ENCODE results near the gene SAP130.

The SAP130 gene

GRCh38 chr2:128027801-128028667 is at the start of gene SAP130:
Gene SAP130 (minus strand): TSS chr2:128028059. CDS start chr2:128026292, 1,767 bp downstream.
- no peak for TF ChIP-seq CTCF (IDR thresholded peaks at IDR 0.05; ENCODE audit: low read depth, low read length)
- H3K4me3 ChIP-seq (ENCODE audit: low read depth, low read length): peak within 1 kb of the TSS; percentile 85

GRCh38 chr2:128076461-128077106 is 48.7 kb upstream of the SAP130 start:
- H3K4me3 ChIP-seq (ENCODE audit: low read depth, low read length): no peak overlapping the region
- TF ChIP-seq CTCF (IDR thresholded peaks at IDR 0.05; ENCODE audit: low read depth, low read length): no peak

- no peak for TF ChIP-seq CTCF (IDR thresholded peaks at IDR 0.05; ENCODE audit: low read depth, low read length)
- H3K4me3 ChIP-seq (ENCODE audit: low read depth, low read length): no peak overlapping the region
Observed at GRCh38 chr2:128073278-128073677, 45.4 kb upstream of the SAP130 start.

- TF ChIP-seq CTCF (IDR thresholded peaks at IDR 0.05; ENCODE audit: low read depth, low read length): no peak
- H3K4me3 ChIP-seq (ENCODE audit: low read depth, low read length): no peak overlapping the region
Observed at GRCh38 chr2:128069769-128070168, 41.9 kb upstream of the SAP130 start.

- no peak for TF ChIP-seq CTCF (IDR thresholded peaks at IDR 0.05; ENCODE audit: low read depth, low read length)
Observed at GRCh38 chr2:128064353-128064752, 36.5 kb upstream of the SAP130 start.

GRCh38 chr2:128062571-128062970 is 34.7 kb upstream of the SAP130 start:
- no peak overlapping the region for H3K4me3 ChIP-seq (ENCODE audit: low read depth, low read length)
- no peak for TF ChIP-seq CTCF (IDR thresholded peaks at IDR 0.05; ENCODE audit: low read depth, low read length)

More at GRCh38 chr2:128064353-128064752, 36.5 kb upstream of the SAP130 start:
- H3K4me3 ChIP-seq (ENCODE audit: low read depth, low read length): no peak overlapping the region

GRCh38 chr2:128058114-128058513 is 30.3 kb upstream of the SAP130 start:
- no peak for TF ChIP-seq CTCF (IDR thresholded peaks at IDR 0.05; ENCODE audit: low read depth, low read length)
- no peak overlapping the region for H3K4me3 ChIP-seq (ENCODE audit: low read depth, low read length)
